Endodermal cell (in vitro differentiated cells): Measurements from ENCODE around the gene CD38. TPM values are rescaled to one million over a fixed set of nuclear protein-coding genes. Genes with fewer than 3 reads are reported as not detected.

Experiments used
- DNase-seq: peaks from one replicate; pipeline ENCODE4 v3.0.0-alpha.2; 2017
- H3K27ac ChIP-seq: 2 replicates; pipeline ENCODE4 v1.5.1; 2013; ENCODE audit warnings: mild to moderate bottlenecking, low read depth, low read length, moderate library complexity
- H3K27me3 ChIP-seq: 2 replicates; pipeline ENCODE4 v1.6.1; 2013; ENCODE audit warnings: mild to moderate bottlenecking, low read length, moderate library complexity; ENCODE audit not compliant: insufficient read depth, control insufficient read depth, poor library complexity, severe bottlenecking
- H3K36me3 ChIP-seq: 2 replicates; pipeline ENCODE4 v1.7.0; 2013; ENCODE audit warnings: mild to moderate bottlenecking, low read length, moderate library complexity; ENCODE audit not compliant: control insufficient read depth, insufficient read depth
- H3K4me1 ChIP-seq: one replicate; pipeline ENCODE4 v1.7.0; 2013; ENCODE audit warnings: low read length; ENCODE audit not compliant: control insufficient read depth, insufficient read depth
- H3K4me3 ChIP-seq: 2 replicates; pipeline ENCODE4 v1.5.1; 2013; ENCODE audit warnings: mild to moderate bottlenecking, low read length, moderate library complexity
- H3K9ac ChIP-seq: 2 replicates; pipeline ENCODE4 v1.6.1; 2013; ENCODE audit warnings: mild to moderate bottlenecking, low read length, moderate library complexity; ENCODE audit not compliant: poor library complexity, severe bottlenecking; ENCODE audit errors: extremely low read depth
- H3K9me3 ChIP-seq: 2 replicates; pipeline ENCODE4 v1.6.1; 2013; ENCODE audit warnings: mild to moderate bottlenecking, low read length, moderate library complexity; ENCODE audit not compliant: control insufficient read depth
- H3K27ac Mint-ChIP-seq: 2 replicates; pipeline ENCODE4 v1.8.0; 2020; ENCODE audit warnings: mixed read lengths
- H3K27me3 Mint-ChIP-seq: 2 replicates; pipeline ENCODE4 v1.8.0; 2021; ENCODE audit warnings: mild to moderate bottlenecking, mixed read lengths; ENCODE audit not compliant: insufficient read depth
- H3K36me3 Mint-ChIP-seq: 2 replicates; pipeline ENCODE4 v1.8.0; 2020; ENCODE audit warnings: low read depth, mixed read lengths
- H3K4me1 Mint-ChIP-seq: 2 replicates; pipeline ENCODE4 v1.8.0; 2020; ENCODE audit warnings: mixed read lengths
- H3K4me3 Mint-ChIP-seq: 2 replicates; pipeline ENCODE4 v1.8.0; 2020; ENCODE audit warnings: mild to moderate bottlenecking, moderate library complexity, mixed read lengths
- H3K9me3 Mint-ChIP-seq: 2 replicates; pipeline ENCODE4 v1.8.0; 2020; ENCODE audit warnings: mild to moderate bottlenecking, mixed read lengths
- WGBS, 2 experiments: methylation state at CpG; one replicate each; pipeline versions ENCODE4 v1.1.5 to v1.1.7; 2013; ENCODE audit warnings: missing lambda C conversion rate in 2 of 2, mixed read lengths in 1 of 2; ENCODE audit not compliant: insufficient coverage in 1 of 2, insufficient read length in 1 of 2; 5-methylcytosine and 5-hydroxymethylcytosine counted together
- total RNA-seq, 2 donors: library from RNA; stranded (reverse); fragmentation: NEBNext Ultra II Directional in 1 of 2; extraction: Animal tissue kit (Norgen Biotek cat#: 25700) in 1 of 2; gene quantifications; 2 replicates in 1 of 2; 3 replicates in 1 of 2; pipeline ENCODE4 v1.2.1, GENCODE V29; 2021
- TF ChIP-seq, protein P1 (sequence below): fragments of 200-600 bp; sonication (generic); conservative IDR thresholded peaks from 2 replicates; pipeline ENCODE4 v1.5.0; 2021; ENCODE audit warnings: antibody characterized with exemption, mild to moderate bottlenecking

Gene CD38
- total RNA-seq, 2 donors from 2014 or later: 0.11 TPM; not detected in 1

DNA sequence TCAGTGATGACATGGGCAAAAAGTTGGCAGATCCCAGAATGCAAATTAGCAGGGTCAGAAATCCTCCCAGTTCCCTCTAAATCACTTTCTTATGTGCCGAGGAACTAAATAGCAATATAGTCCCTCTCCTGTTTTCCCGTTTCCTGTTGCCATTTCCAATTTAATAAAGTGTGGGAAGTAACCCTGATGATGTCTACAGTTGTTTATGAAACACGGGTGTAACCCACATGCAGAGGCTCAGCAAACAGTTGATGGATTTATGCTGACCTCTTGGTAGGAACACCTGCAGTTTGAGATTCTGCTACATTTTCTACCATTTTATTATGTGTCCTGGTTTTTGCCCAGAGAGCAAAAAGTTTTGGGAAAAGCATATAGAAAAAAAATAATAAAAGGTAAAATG is 103.7 kb downstream of the CD38 start:
- H3K27ac ChIP-seq: no peak overlapping the region
- Mint-ChIP-seq H3K4me3 (no peak overlapping the region), H3K27me3 (no peaks in the 10 kb centered on the region), H3K4me1 (no peaks in the 10 kb centered on the region), H3K9me3 (peaks cover 13% of the 10 kb centered on the region), H3K27ac (no peak overlapping the region), H3K36me3 (no peaks in the 10 kb centered on the region)
- H3K4me3 ChIP-seq: no peak overlapping the region
- WGBS, 2 experiments: 91 to 100% methylated on average over 2 to 3 of the region's 3 CpGs
- no peaks in the 10 kb centered on the region for H3K4me1 ChIP-seq
- no peaks in the 10 kb centered on the region for H3K9me3 ChIP-seq
- DNase-seq: no peak
- H3K9ac ChIP-seq: no peak overlapping the region
- no peaks in the 10 kb centered on the region for H3K27me3 ChIP-seq
- no peaks in the 10 kb centered on the region for H3K36me3 ChIP-seq
- TF ChIP-seq, protein P1, sequence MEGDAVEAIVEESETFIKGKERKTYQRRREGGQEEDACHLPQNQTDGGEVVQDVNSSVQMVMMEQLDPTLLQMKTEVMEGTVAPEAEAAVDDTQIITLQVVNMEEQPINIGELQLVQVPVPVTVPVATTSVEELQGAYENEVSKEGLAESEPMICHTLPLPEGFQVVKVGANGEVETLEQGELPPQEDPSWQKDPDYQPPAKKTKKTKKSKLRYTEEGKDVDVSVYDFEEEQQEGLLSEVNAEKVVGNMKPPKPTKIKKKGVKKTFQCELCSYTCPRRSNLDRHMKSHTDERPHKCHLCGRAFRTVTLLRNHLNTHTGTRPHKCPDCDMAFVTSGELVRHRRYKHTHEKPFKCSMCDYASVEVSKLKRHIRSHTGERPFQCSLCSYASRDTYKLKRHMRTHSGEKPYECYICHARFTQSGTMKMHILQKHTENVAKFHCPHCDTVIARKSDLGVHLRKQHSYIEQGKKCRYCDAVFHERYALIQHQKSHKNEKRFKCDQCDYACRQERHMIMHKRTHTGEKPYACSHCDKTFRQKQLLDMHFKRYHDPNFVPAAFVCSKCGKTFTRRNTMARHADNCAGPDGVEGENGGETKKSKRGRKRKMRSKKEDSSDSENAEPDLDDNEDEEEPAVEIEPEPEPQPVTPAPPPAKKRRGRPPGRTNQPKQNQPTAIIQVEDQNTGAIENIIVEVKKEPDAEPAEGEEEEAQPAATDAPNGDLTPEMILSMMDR: no peak

DNA sequence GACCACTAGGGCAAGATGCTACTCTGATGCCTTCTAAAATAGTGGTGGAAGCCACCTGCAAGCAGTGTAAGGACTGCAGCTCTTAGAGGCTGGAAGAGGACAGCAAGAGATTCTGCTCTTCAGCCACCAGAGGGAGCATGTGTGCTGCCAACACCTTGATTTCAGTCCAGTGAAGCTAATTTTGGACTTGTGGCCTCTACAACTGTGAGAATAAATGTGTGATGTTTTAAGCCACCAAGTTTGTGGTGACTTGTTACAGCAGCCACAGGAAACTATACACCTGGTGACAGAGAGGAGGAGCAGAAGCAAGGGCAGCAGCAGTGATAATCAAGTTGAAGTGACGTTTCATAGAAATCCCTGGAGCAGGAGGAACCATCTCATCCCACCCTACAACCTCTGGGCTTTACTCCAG is 104.6 kb downstream of the CD38 start:
- WGBS, 2 experiments: 90 to 100% methylated on average over 1 of the region's 1 CpG

DNA sequence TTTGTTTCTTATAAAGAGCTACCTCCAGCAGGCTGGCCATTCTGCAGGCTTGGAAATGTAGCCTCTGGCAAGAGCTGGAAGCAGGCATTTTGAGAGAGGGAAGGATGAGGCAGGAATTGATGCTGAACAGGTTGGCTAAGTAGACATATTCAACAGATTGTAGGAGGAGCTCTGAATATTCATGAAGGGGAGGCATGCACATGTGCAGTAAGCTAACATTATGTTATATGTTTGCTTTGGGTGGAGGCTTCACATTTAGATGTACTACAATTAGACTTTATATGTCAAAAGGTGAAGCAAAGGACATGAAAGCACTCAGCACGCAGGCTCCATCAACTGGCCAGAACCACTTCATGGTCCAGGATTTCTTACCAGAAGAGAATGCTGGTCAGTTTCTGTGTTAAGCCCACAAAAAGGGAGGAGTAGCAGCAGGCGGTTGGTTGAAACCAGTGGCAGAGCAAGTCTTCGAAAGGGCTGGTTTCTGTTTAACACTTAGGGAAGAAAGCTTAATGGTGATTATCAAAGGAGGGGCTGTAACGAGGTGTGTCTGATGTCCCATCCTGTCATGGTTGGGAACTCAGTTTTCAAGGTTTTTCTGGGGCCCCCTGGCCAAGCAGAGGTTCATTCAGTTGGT is 105.6 kb downstream of the CD38 start:
- H3K4me1 ChIP-seq: no peaks in the 10 kb centered on the region
- H3K9me3 ChIP-seq: no peaks in the 10 kb centered on the region
- no peaks in the 10 kb centered on the region for H3K9me3 Mint-ChIP-seq
- H3K4me3 ChIP-seq: no peak overlapping the region
- no peak overlapping the region for H3K9ac ChIP-seq
- no peak overlapping the region for H3K27ac Mint-ChIP-seq
- H3K27me3 Mint-ChIP-seq: no peaks in the 10 kb centered on the region
- H3K27ac ChIP-seq: no peak overlapping the region
- no peaks in the 10 kb centered on the region for H3K36me3 ChIP-seq
- no peak for DNase-seq
- no peaks in the 10 kb centered on the region for H3K36me3 Mint-ChIP-seq
- H3K4me1 Mint-ChIP-seq: no peaks in the 10 kb centered on the region
- WGBS, 2 experiments: 89 to 97% methylated on average over 3 to 4 of the region's 4 CpGs
- TF ChIP-seq, protein P1: no peak
- no peak overlapping the region for H3K4me3 Mint-ChIP-seq
- H3K27me3 ChIP-seq: no peaks in the 10 kb centered on the region

More for the DNA sequence above, 104.6 kb downstream of the CD38 start:
- no peak overlapping the region for H3K27ac Mint-ChIP-seq
- H3K36me3 Mint-ChIP-seq: no peaks in the 10 kb centered on the region
- Histone ChIP-seq H3K36me3 (no peaks in the 10 kb centered on the region), H3K9ac (no peak overlapping the region), H3K4me3 (no peak overlapping the region), H3K4me1 (no peaks in the 10 kb centered on the region), H3K27me3 (no peaks in the 10 kb centered on the region), H3K9me3 (no peaks in the 10 kb centered on the region), H3K27ac (no peak overlapping the region)
- no peak overlapping the region for H3K4me3 Mint-ChIP-seq
- TF ChIP-seq, protein P1: peak; percentile 96
- no peaks in the 10 kb centered on the region for H3K27me3 Mint-ChIP-seq
- peak; percentile 83 for DNase-seq
- H3K9me3 Mint-ChIP-seq: peaks cover 7% of the 10 kb centered on the region
- H3K4me1 Mint-ChIP-seq: no peaks in the 10 kb centered on the region
